Skeletal muscle satellite cell (primary cell): ENCODE results near the gene SLC34A3.

ENCODE experiments used
- H3K27me3 ChIP-seq: 2 replicates; pipeline ENCODE4 v1.7.0; 2013; ENCODE audit warnings: low read length; ENCODE audit not compliant: control insufficient read depth, insufficient read depth
- H3K36me3 ChIP-seq: 2 replicates; pipeline ENCODE4 v1.7.0; 2013; ENCODE audit warnings: mild to moderate bottlenecking, control low read depth, low read length; ENCODE audit not compliant: insufficient read depth
- H3K4me1 ChIP-seq: 2 replicates; pipeline ENCODE4 v1.7.0; 2013; ENCODE audit warnings: low read length; ENCODE audit not compliant: control insufficient read depth, insufficient read depth
- H3K4me2 ChIP-seq: 2 replicates; pipeline ENCODE4 v1.7.0; 2013; ENCODE audit warnings: mild to moderate bottlenecking, low read length
- H3K4me3 ChIP-seq: 2 replicates; pipeline ENCODE4 v1.7.0; 2013; ENCODE audit warnings: low read length
- H3K9ac ChIP-seq: 2 replicates; pipeline ENCODE4 v1.7.0; 2013; ENCODE audit warnings: mild to moderate bottlenecking, low read depth, low read length, moderate library complexity
- H3K9me3 ChIP-seq: replicated peaks from 2 replicates; pipeline ENCODE4 v1.7.0; 2013; ENCODE audit warnings: mild to moderate bottlenecking, control low read depth, low read length

SLC34A3 gene

DNA sequence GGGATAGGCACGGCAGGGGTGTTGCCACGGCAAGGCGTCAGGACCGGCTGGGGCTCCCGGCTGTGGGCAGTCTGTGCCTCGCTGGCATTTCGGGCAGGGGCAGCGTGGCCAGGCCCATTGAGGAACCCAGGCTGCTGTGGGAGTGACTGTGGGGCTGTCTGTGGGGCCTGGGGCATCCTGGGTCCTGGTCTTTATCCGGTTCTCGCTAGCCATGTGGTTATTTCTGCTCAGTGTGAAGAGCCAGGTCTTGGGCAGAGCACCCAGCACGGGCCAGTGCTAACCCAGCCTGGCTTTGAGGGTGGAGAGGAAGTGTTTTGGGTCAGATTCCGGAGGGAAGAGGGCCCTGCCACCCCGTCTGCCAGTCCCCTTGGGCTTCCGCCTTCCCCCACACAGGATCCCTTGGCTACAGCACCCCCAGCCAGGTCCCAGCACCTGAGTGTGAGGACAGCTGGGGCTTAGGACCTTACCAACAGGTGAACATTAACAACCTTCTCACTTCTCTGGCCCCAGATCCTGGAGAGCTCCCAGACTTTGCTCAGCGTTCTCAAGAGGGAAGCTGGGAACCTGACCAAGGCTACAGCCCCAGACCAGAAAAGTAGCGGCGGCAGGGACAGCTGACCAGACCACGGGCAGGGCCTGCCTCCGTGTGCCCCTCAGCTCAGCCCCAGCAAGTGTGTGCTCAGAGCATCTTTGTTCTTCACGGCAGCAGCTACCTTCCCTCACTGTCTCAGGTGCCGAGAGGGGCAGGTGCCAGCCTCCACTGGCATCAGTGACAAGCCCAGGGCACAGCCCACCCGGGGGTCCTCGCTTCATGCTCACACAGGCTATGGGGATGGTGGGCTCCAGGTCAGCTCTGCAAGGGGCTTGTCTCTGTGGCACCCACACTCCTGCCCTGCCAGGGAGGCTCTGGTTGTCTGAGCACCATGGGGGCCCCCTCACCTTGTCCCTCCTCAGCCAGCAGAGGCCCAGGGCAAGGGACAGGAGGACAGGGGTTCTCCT lies 41.1 kb upstream of the SLC34A3 start:
- Histone ChIP-seq H3K36me3 (peaks cover 38% of the 10 kb centered on the region), H3K9me3 (no peaks in the 10 kb centered on the region), H3K4me2 (peak overlapping the region; percentile 94), H3K4me1 (peaks cover 25% of the 10 kb centered on the region), H3K9ac (peak overlapping the region; percentile 95), H3K4me3 (peak overlapping the region; percentile 95), H3K27me3 (no peaks in the 10 kb centered on the region)

DNA sequence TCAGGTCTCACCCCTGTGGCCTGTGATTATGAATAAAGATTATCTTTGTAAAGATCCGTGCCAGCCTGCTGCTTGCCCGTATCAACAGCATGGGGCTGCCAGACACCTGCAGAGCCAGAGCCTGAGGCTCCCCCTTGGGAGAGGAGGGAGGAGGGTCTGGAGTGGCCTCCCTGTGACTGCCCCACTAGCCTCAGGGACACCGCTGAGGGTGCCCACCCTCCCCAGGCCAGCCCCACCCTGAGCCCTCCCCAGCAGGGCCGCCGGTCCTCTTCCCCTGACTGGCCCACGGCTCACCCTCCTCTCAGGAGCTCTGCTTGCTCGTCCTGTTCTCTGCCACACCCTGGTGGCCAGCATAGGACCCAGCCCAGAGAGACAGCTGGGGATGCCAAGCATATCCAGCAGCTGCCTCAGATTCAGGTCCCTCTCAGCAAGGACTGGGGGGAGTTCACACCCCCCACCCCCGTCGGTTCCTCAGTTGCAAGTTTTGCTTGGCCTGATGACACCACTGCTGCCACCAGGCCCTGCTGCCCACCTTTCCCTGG lies 40.3 kb upstream of the SLC34A3 start:
- peaks cover 35% of the 10 kb centered on the region for H3K36me3 ChIP-seq
- peak overlapping the region; percentile 95 for H3K9ac ChIP-seq
- no peaks in the 10 kb centered on the region for H3K27me3 ChIP-seq
- peak overlapping the region; percentile 95 for H3K4me3 ChIP-seq
- H3K4me1 ChIP-seq: peaks cover 25% of the 10 kb centered on the region
- peak overlapping the region; percentile 94 for H3K4me2 ChIP-seq
- no peaks in the 10 kb centered on the region for H3K9me3 ChIP-seq

DNA sequence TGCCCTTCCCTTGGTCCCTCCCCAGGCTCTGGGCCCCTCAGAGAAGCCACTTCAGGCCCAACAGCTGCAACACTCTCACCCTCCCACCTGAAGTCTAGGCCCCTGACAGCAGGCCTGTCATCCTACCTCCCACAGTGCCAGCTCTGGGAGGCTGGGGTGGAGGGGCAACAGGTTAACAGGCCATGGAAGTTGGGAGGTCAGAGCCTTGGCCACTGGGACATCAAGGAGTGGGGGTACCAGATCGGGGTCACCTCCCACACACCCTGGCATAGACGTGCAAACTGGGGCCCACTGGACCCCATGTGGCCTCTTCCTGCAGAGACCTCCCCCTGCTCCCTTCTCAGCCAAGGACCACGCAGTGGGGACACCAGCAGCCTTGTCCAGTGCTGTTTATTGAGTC lies 39.5 kb upstream of the SLC34A3 start:
- H3K9ac ChIP-seq: no peak overlapping the region
- no peak overlapping the region for H3K4me3 ChIP-seq
- H3K36me3 ChIP-seq: peaks cover 27% of the 10 kb centered on the region
- H3K4me2 ChIP-seq: no peak overlapping the region
- H3K9me3 ChIP-seq: no peaks in the 10 kb centered on the region
- peaks cover 25% of the 10 kb centered on the region for H3K4me1 ChIP-seq
- H3K27me3 ChIP-seq: no peaks in the 10 kb centered on the region

DNA sequence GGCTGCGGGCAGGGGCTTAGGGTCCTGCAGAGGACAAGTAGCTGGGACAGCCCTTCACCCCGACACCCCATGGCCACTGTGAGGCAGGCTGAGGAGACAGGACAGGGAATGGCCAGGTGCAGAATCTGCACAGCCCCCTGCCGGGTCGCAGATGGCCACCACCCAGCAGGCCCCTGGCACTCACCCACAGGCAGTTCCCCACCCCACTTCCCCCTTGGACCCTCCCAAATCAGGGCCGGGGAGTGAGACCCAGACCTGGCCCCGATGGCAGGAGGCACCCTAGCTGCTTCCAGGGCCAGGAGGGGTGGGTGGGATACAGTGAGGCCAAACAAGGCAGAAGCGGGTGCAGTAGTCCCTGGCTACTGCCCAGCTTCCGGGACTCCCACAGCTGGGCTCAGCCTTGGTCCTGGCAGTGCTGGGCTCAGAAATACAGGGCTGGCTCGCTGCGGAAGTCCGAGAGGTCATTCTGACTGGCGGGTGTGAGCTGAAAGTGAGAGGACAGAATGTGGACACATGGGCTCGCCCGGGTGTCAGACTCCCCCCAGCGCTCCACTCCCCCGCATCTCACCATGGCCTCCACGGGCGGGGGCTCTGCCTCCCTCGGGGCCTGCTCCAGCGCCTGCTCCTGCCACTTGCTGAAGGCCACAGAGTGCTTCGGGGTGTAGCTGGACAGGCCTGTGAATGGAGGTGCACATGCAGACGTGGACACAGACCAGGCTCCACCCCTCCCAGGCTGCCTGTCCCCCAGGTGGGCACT lies 38.8 kb upstream of the SLC34A3 start:
- H3K9me3 ChIP-seq: no peaks in the 10 kb centered on the region
- no peak overlapping the region for H3K9ac ChIP-seq
- peaks cover 20% of the 10 kb centered on the region for H3K4me1 ChIP-seq
- no peak overlapping the region for H3K4me3 ChIP-seq
- no peak overlapping the region for H3K4me2 ChIP-seq
- peaks cover 27% of the 10 kb centered on the region for H3K36me3 ChIP-seq
- H3K27me3 ChIP-seq: no peaks in the 10 kb centered on the region

DNA sequence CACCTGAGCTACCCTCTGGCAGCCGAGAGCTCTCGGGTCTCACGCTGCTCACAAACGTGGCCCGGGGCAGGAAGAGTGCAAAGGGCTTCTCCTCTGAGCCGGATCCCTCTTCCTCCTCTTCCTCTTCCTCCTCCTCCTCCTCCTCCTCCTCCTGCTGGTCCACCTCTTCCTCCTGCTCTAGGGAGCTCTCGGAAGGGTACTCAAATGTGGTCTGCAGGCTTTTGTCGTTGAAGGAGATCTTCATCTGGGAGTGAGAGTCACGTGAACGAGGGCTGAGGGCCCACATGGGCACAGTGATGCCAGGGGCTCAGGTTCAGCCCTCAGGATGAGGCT lies 38.3 kb upstream of the SLC34A3 start:
- H3K9ac ChIP-seq: no peak overlapping the region
- H3K4me1 ChIP-seq: peaks cover 14% of the 10 kb centered on the region
- no peak overlapping the region for H3K4me2 ChIP-seq
- no peaks in the 10 kb centered on the region for H3K9me3 ChIP-seq
- no peak overlapping the region for H3K4me3 ChIP-seq
- H3K27me3 ChIP-seq: no peaks in the 10 kb centered on the region
- peaks cover 27% of the 10 kb centered on the region for H3K36me3 ChIP-seq

DNA sequence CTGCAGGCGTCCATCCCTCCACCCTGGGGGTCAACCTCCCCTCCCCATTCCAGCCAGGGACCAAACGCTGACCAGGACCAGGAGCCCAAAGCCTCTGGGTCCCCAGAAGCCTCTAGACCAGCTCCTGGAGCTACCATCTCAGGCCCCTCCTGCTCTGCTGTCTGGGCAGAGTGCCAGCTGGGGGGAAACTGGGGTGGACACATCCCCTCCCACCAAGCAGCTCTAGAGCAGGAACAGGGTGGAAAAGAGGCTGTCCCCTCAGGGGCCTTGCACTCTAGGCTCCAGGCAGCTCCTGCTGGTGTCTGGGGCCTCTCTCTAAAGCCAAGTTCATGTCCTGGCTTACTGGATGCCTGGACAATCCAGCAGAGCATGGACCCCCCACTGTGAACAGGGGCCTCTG lies 37.8 kb upstream of the SLC34A3 start:
- Histone ChIP-seq H3K9ac (no peak overlapping the region), H3K27me3 (no peaks in the 10 kb centered on the region), H3K4me1 (peaks cover 14% of the 10 kb centered on the region), H3K36me3 (peaks cover 27% of the 10 kb centered on the region), H3K4me3 (no peak overlapping the region), H3K9me3 (no peaks in the 10 kb centered on the region), H3K4me2 (no peak overlapping the region)

DNA sequence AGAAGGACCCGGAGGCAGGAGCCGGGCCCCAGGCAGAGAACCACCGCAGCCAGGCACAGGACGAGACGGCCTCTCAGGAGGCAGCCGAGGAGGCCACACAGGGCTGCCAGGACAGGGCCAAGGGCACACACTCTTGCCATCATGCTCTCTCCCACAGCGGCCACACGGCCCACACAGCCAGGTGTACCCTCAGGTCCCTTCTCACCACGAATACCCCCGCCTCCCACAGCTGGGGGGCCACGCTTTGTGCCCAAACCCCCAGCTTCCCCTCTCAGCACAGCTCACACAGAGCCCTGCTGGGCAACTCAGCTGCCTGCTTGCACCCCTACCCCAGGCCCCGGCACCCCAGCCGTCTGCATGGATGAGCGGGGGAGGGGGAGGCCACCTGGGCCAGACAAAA lies 36.9 kb upstream of the SLC34A3 start:
- Histone ChIP-seq H3K9me3 (no peaks in the 10 kb centered on the region), H3K27me3 (no peaks in the 10 kb centered on the region), H3K4me3 (no peak overlapping the region), H3K4me1 (peaks cover 23% of the 10 kb centered on the region), H3K4me2 (no peak overlapping the region), H3K36me3 (peaks cover 27% of the 10 kb centered on the region), H3K9ac (no peak overlapping the region)

DNA sequence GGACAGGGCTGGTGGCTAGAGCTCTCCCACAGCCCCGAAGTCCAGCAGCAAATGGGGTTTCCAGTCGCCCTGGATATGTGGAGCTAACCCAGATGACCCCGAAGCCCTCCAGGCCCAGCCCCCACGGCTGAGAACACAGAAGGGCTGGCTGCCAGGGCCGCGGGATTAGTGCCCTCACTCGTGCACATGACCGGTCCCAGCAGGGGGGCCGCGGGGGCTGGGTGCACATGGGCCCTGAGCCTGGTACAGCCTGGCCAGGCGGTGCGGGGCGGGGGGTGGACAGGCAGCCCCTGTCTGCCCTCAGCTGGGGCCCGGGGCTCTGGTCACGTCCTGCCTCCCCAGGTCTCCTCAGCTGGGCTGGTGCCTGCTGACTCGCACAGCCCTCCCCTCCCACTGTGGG lies 36.3 kb upstream of the SLC34A3 start:
- H3K9me3 ChIP-seq: no peaks in the 10 kb centered on the region
- H3K4me1 ChIP-seq: peaks cover 28% of the 10 kb centered on the region
- peaks cover 27% of the 10 kb centered on the region for H3K36me3 ChIP-seq
- H3K4me3 ChIP-seq: no peak overlapping the region
- no peak overlapping the region for H3K9ac ChIP-seq
- H3K4me2 ChIP-seq: no peak overlapping the region
- no peaks in the 10 kb centered on the region for H3K27me3 ChIP-seq

DNA sequence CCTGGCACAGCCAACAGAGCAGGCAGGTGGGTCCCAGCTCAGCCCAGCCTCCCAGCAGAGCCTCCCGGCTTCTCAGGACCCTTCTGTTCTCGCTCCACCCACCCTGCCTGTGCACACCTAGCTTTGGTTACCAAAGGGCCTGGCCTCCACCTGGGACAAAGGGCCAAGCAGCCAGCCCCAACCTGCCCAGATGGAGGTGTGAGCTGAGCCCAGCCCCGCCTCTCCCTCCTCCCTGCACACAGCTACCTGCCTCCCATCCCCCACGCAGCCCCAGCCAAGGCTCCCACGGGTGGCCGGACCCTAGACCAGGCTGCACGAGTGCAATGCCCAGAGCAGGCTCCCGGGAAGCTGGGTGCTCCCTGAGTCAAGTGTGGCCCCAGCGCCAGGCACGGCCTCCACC lies 35.8 kb upstream of the SLC34A3 start:
- H3K9ac ChIP-seq: no peak overlapping the region
- H3K36me3 ChIP-seq: peaks cover 25% of the 10 kb centered on the region
- H3K4me2 ChIP-seq: no peak overlapping the region
- H3K4me3 ChIP-seq: no peak overlapping the region
- H3K9me3 ChIP-seq: no peaks in the 10 kb centered on the region
- H3K4me1 ChIP-seq: peaks cover 26% of the 10 kb centered on the region
- no peaks in the 10 kb centered on the region for H3K27me3 ChIP-seq

DNA sequence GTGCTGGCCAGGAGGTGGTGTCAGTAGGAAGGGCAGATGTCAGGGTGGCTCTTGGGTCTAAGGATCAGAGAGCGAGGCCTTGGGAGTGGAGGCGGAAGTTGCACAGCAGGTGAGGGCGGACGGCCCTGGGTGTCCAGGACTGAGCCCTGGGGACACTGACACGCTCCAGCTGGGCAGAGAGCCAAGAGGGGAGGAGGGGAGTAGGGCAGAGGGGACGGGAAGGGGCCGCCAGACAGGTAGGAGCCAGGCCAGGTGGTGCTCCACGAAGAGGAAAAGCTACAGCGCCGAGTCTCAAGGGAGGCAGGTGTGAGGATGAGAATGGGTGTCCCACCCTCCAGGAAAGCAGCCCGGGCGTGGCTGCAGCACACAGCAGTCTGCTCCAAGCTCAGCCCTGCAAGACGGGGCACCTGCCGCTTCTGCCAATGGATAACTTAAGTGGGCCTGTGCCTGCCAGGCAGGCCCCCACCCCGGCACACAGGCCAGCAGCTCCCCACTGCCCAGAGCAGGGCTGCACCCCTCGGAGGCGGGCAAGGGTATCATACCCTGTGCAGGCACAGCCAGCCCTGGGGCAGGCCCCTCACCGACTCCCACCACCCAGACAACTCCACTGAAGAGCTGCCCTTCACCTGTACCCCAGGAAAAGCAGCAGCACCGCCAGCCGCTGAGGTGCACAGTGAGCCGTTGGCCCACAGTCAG lies 35.0 kb upstream of the SLC34A3 start:
- Histone ChIP-seq H3K4me3 (no peak overlapping the region), H3K36me3 (peaks cover 18% of the 10 kb centered on the region), H3K27me3 (no peaks in the 10 kb centered on the region), H3K4me2 (no peak overlapping the region), H3K9me3 (no peaks in the 10 kb centered on the region), H3K9ac (no peak overlapping the region), H3K4me1 (peaks cover 22% of the 10 kb centered on the region)
